Eye (tissue), 1 donor: ENCODE data around the gene SLC35G6.
"Not testable (repeated sequence)": the region's sequence is repeated elsewhere in the genome, so short reads cannot be mapped to it uniquely, and the experiment has no call there.

Experiments used
- DNase-seq: peaks from one replicate; pipeline ENCODE4 v3.0.0-alpha.2; 2015

Gene SLC35G6

GRCh38 chr17:7481275-7481674, at the start of gene SLC35G6:
SLC35G6 (plus strand) TSS chr17:7481446; CDS start chr17:7481517, 71 bp downstream.
- not testable (repeated sequence) for DNase-seq

DNA sequence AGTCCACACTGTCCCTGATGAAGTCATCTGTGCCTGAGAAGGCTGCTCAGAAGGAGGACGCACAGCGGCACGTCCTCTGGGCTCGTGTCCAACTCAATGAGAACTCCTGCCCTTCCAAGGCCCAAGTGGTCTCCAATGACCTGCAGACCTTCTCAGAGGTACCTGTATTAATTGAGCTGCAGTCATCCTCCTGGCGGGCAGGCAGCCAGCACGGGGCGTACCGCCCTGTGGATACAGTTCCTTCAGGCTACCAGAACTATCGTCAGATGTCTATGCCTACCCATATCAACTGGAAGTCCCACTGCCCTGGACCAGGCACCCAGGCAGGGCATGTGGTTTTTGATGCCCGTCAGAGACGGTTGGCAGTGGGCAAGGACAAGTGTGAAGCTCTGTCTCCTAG, 49.0 kb upstream of the SLC35G6 start:
- no peak for DNase-seq

GRCh38 chr17:7435676-7436555, 45.3 kb upstream of the SLC35G6 start:
- DNase-seq = peak; percentile 65

GRCh38 chr17:7436556-7437368, 44.5 kb upstream of the SLC35G6 start:
- peak; percentile 91 for DNase-seq

- no peak for DNase-seq
Observed at GRCh38 chr17:7437369-7437863, 43.8 kb upstream of the SLC35G6 start.

DNA sequence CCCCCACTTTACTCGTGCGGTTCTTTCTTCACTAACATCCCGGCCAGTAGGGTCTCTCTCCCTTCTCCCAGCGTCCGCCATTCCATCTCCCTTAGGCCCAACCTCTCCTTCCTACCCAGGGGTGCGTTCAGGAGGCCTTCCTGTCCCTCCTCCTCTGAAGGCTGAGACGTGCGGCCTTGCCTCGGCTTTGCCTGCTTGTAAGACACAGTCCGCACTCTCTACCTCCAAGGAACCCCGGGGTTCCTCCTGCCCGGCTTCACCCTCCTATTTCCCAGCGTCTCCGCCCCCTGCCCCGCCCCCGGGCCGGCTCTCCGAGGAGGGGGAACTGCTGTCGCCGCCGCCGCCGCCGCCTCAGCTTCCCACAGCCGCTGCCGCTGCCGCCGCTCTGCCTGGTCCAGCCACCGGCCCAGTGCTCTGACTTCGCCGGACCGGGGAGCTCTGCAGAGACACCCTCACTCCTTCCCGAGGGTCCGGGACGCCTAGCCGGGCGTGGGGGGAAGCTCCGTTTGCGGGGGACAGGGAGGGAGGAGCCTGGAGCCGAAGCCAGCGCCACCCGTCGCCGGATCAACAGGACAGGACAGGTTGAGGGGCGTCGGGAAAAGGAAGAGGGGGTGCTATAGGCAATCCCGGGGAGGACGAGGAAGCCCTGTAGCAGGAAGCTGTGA, 43.2 kb upstream of the SLC35G6 start:
- DNase-seq = peak; percentile 79

DNA sequence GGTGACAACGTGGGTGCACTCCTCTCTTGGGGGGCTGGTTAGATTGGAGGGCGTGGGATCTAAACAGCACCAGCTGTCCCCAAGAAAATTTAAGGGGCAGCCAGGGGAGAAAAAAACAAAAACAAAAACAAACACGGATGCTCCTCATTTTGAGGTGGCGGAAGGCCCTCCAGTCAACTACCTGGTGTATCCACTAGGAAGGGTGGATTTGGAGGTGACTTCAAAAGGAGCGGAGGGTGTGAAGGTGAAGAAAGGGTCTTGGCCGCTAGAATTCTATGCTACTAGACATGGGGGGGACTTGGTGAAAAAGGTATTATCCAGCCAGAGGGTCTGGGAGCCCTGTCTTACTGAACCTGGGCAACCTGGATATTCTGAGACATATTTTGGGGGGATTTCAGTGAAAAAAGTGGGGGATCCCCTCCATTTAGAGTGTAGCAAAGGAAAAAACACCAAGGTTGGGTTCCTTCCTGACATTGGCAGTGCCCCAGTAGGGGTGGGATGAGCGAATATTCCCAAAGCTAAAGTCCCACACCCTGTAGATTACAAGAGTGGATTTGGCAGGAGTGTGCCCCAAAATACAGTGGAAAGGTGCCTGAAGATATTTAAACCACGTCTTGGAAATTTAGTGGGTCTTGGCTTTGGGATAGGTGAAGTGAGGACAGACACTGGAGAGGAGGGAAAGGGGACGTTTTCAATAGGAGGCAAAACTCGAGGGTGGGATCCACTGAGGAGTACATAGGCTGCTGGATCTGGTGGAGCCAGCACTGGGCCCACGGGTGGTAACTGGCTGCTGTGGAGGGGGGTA, 42.4 kb upstream of the SLC35G6 start:
- DNase-seq = no peak

GRCh38 chr17:7439462-7440112, 41.7 kb upstream of the SLC35G6 start, which contains the start of gene FGF11:
FGF11 (plus strand) TSS chr17:7439512; CDS start chr17:7439621, 109 bp downstream.
- peak; percentile 35 for DNase-seq

GRCh38 chr17:7440113-7440833, 41.0 kb upstream of the SLC35G6 start:
- peak; percentile 93 for DNase-seq

- DNase-seq = no peak
Observed at GRCh38 chr17:7440834-7441195, 40.4 kb upstream of the SLC35G6 start.

GRCh38 chr17:7441266-7441665, 40.0 kb upstream of the SLC35G6 start:
- DNase-seq = no peak

GRCh38 chr17:7442142-7442541, 39.1 kb upstream of the SLC35G6 start:
- no peak for DNase-seq

- no peak for DNase-seq
Observed at GRCh38 chr17:7443499-7444485, 37.5 kb upstream of the SLC35G6 start.

DNA sequence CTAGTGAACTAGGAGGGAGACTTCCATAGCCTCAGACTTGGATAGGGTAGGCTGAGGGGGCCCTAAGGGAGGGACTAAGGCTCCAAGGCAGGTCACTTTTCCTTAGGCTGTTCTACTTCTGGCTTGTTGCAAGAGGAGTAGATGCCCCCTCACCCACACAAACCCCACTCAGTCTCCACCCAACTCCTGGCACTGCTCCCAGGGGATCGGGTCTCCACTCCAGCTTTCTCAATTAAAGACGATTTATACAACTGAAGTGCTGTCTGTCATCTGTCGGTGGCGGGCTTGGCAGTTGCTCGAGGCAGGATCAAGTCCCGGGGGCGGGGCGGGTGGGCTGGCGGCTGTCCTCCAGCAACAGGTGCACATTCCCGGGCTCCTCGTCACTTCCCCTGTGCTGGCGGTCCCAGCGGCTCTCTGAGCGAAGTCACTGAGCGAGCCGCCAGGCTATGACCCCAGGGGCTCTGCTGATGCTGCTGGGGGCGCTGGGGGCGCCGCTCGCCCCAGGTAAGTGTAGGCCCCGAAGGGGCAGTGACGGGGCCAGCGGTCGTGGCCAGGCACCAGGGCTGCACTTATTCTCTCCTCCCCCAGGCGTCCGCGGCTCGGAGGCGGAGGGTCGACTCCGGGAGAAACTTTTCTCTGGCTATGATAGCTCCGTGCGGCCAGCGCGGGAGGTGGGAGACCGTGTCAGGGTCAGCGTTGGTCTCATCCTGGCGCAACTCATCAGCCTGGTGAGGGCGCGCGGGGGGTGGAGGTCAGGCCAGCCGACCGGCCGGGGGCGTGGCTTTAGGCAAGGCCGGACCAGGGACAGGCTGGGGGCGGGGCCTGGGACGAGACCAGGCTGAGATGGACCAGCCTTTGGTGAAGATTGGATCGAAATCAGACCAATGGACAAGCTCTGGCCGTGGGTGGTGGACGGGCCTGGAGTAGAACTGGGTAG, 36.3 kb upstream of the SLC35G6 start, which contains the start of gene CHRNB1:
Gene CHRNB1 (plus strand): TSS at position 380 of the 937 bp plus-strand sequence. CDS start 67 bp downstream, at position 447.
- peak; percentile 80 for DNase-seq

DNA sequence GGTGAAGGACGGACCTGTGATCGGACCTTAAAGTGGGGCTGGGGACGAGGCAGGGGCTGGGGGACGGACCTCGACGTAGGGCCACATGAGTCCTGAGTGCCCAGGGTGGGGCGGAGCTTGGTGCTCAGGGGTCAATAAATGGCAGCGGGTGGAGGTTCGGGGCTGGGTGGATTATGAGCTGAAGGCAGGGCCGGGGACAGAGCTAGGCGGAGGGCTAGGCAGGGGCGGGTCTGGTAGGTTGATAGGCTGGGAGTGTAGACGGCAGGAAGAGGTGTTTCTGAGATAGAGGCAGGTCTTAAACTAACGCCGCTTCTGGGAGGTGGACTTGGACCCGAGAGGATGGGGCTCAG, 35.7 kb upstream of the SLC35G6 start:
- no peak for DNase-seq

DNA sequence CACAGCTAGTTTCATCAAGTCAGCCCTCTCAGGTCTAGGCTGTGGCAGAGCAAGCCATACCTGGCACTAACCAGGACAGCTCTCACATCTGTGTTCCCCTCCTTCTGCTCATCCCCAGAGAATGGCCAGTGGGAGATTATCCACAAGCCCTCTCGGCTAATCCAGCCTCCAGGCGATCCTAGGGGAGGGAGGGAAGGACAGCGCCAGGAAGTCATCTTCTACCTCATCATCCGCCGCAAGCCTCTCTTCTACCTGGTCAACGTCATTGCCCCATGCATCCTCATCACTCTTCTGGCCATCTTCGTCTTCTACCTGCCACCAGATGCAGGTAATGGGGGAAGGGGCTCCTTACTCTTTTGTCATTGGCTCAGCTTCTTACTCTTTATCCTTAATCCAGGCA, 32.8 kb upstream of the SLC35G6 start:
- no peak for DNase-seq

GRCh38 chr17:7459961-7460545, 21.2 kb upstream of the SLC35G6 start:
- DNase-seq = no peak
